GM23338 (cell line): ENCODE measurements around the gene RPS6KC1. TPM values are rescaled to one million over a fixed set of nuclear protein-coding genes. Genes with fewer than 3 reads are reported as not detected.

Experiments
- ATAC-seq: fragments of 200-7000 bp; cut with Tn5 transposase; 3 replicates; pipeline ENCODE4 v1.9.1; 2020
- DNase-seq: peaks from one replicate; pipeline ENCODE4 v3.0.0-alpha.2; 2015; ENCODE audit warnings: low spot score
- H2AFZ ChIP-seq: fragments of 200-600 bp; sonication (generic); 2 replicates; pipeline ENCODE4 v1.8.0; 2016; ENCODE audit warnings: antibody characterized with exemption, mild to moderate bottlenecking, moderate library complexity
- H3F3A ChIP-seq: fragments of 200-600 bp; sonication (generic); replicated peaks from 2 replicates; pipeline ENCODE4 v1.8.0; 2017; ENCODE audit warnings: antibody characterized with exemption, mixed run types, low read depth
- H3K27ac ChIP-seq: fragments of 200-600 bp; sonication (generic); 2 replicates; pipeline ENCODE4 v1.6.1; 2016; ENCODE audit warnings: low read depth
- H3K27me3 ChIP-seq: fragments of 200-600 bp; sonication (generic); 2 replicates; pipeline ENCODE4 v1.8.0; 2016; ENCODE audit warnings: mild to moderate bottlenecking, mixed run types, moderate library complexity; ENCODE audit not compliant: insufficient read depth
- H3K36me3 ChIP-seq: fragments of 200-600 bp; sonication (generic); 2 replicates; pipeline ENCODE4 v1.8.0; 2016; ENCODE audit warnings: mild to moderate bottlenecking; ENCODE audit not compliant: insufficient read depth
- H3K4me1 ChIP-seq: fragments of 200-600 bp; sonication (generic); 2 replicates; pipeline ENCODE4 v1.8.0; 2016; ENCODE audit warnings: mild to moderate bottlenecking, moderate library complexity; ENCODE audit not compliant: insufficient read depth
- H3K4me2 ChIP-seq: fragments of 200-600 bp; sonication (generic); 2 replicates; pipeline ENCODE4 v1.7.1; 2017; ENCODE audit warnings: mixed run types
- H3K4me3 ChIP-seq: fragments of 200-600 bp; sonication (generic); 2 replicates; pipeline ENCODE4 v1.6.1; 2016; ENCODE audit warnings: mixed run types
- H3K79me2 ChIP-seq: fragments of 200-600 bp; sonication (generic); replicated peaks from 2 replicates; pipeline ENCODE4 v1.8.0; 2017; ENCODE audit warnings: mild to moderate bottlenecking; ENCODE audit not compliant: insufficient read depth
- H3K9me2 ChIP-seq: fragments of 200-600 bp; sonication (generic); 2 replicates; pipeline ENCODE4 v1.8.0; 2017; ENCODE audit not compliant: insufficient read depth
- H4K20me1 ChIP-seq: fragments of 200-600 bp; sonication (generic); replicated peaks from 2 replicates; pipeline ENCODE4 v1.8.0; 2017; ENCODE audit warnings: mild to moderate bottlenecking; ENCODE audit not compliant: insufficient read depth
- H3K27ac Mint-ChIP-seq: 2 replicates; pipeline ENCODE4 v1.8.0; 2020; ENCODE audit warnings: inconsistent platforms, mild to moderate bottlenecking, moderate library complexity, mixed read lengths
- H3K27me3 Mint-ChIP-seq: 3 replicates; pipeline ENCODE4 v1.8.0; 2022; ENCODE audit warnings: low read depth, mild to moderate bottlenecking, moderate library complexity, mixed read lengths, inconsistent platforms; ENCODE audit not compliant: insufficient read depth, poor library complexity
- H3K36me3 Mint-ChIP-seq: 3 replicates; pipeline ENCODE4 v1.8.0; 2021; ENCODE audit warnings: low read depth, mild to moderate bottlenecking, inconsistent platforms, moderate library complexity, mixed read lengths
- H3K4me1 Mint-ChIP-seq: 3 replicates; pipeline ENCODE4 v1.8.0; 2020; ENCODE audit warnings: mild to moderate bottlenecking, inconsistent platforms, mixed read lengths
- H3K4me3 Mint-ChIP-seq: 3 replicates; pipeline ENCODE4 v1.8.0; 2021; ENCODE audit warnings: moderate library complexity, mild to moderate bottlenecking, inconsistent platforms, mixed read lengths
- H3K9me3 Mint-ChIP-seq: 3 replicates; pipeline ENCODE4 v1.8.0; 2020; ENCODE audit warnings: moderate library complexity, mild to moderate bottlenecking, inconsistent platforms, mixed read lengths
- CREB1 ChIP-seq: fragments of 250-450 bp; sonication (Bioruptor Pico); IDR thresholded peaks from 2 replicates; pipeline ENCODE4 v1.5.0; 2020; ENCODE audit warnings: low read depth, mild to moderate bottlenecking, moderate library complexity
- CTCF ChIP-seq, 2 experiments: fragments of 200-600 bp in 1 of 2; sonication (generic) in 1 of 2; conservative IDR thresholded peaks; 2 replicates each; pipeline versions ENCODE4 v1.5.1 to v1.6.1; 2016 to 2017; ENCODE audit warnings: antibody characterized with exemption in 2 of 2, low read depth in 2 of 2, mild to moderate bottlenecking in 2 of 2, moderate library complexity in 1 of 2
- ETS1 ChIP-seq: IDR thresholded peaks from 2 replicates; pipeline ENCODE4 v1.6.1; 2016; ENCODE audit warnings: antibody characterized with exemption
- EZH2 ChIP-seq: fragments of 200-600 bp; sonication (generic); IDR thresholded peaks from one replicate; pipeline ENCODE4 v1.8.0; 2017; ENCODE audit warnings: antibody characterized with exemption, mild to moderate bottlenecking, low read depth; ENCODE audit not compliant: unreplicated experiment
- JUNB ChIP-seq: IDR thresholded peaks from one replicate; pipeline ENCODE4 v1.6.1; 2016; ENCODE audit warnings: antibody characterized with exemption; ENCODE audit not compliant: unreplicated experiment
- NANOG ChIP-seq: IDR thresholded peaks from 2 replicates; pipeline ENCODE4 v1.6.1; 2016; ENCODE audit warnings: antibody characterized with exemption, borderline replicate concordance
- POLR2AphosphoS5 ChIP-seq: IDR thresholded peaks from 2 replicates; pipeline ENCODE4 v1.6.1; 2016; ENCODE audit warnings: antibody characterized with exemption, low read depth
- ZNF331 ChIP-seq: fragments of 250-450 bp; sonication (Bioruptor Pico); IDR thresholded peaks from 2 replicates; pipeline ENCODE4 v1.5.0; 2020; ENCODE audit warnings: low read depth, mild to moderate bottlenecking, moderate library complexity
- polyA plus RNA-seq: library from polyadenylated mRNA; unstranded; fragments of >200 nt; fragmentation: Nextera tagmentation; extraction: Ambion mirVana; gene quantifications from 2 replicates; pipeline ENCODE4 v1.2.1, GENCODE V29; 2016
- total RNA-seq: library from RNA; depleted of rRNA; stranded (reverse); fragments of >200 nt; shearing (Covaris generic); gene quantifications from 2 replicates; pipeline ENCODE4 v1.2.3, GENCODE V29; 2014

The RPS6KC1 gene
- total and polyA plus RNA-seq, 2 experiments from 2014 or later = 7.9 to 24.9 TPM

GRCh38 chr1:213284626-213285025 is 233.6 kb downstream of the RPS6KC1 start:
- no peak overlapping the region for H3K27ac Mint-ChIP-seq
- peaks cover 2% of the 10 kb centered on the region for H3K27me3 Mint-ChIP-seq
- no peaks in the 10 kb centered on the region for H3F3A ChIP-seq
- H3K36me3 Mint-ChIP-seq = peaks cover 4% of the 10 kb centered on the region; the same call in 2 of the 3 replicates
- H3K4me1 Mint-ChIP-seq = peaks cover 22% of the 10 kb centered on the region
- no peak overlapping the region for H3K4me3 Mint-ChIP-seq
- no peak overlapping the region for H3K4me2 ChIP-seq
- H2AFZ ChIP-seq = no peak overlapping the region
- no peak for DNase-seq
- H4K20me1 ChIP-seq = no peaks in the 10 kb centered on the region
- TF ChIP-seq ZNF331 (CRISPR knock-in tag) (no peak), POLR2AphosphoS5 (no peak), JUNB (no peak), CREB1 (no peak), NANOG (no peak), ETS1 (no peak), EZH2 (no peak)
- ATAC-seq = no peak
- H3K4me3 ChIP-seq = no peak overlapping the region
- no peaks in the 10 kb centered on the region for H3K79me2 ChIP-seq
- peaks cover 13% of the 10 kb centered on the region; the same call in 1 of the 2 replicates for H3K4me1 ChIP-seq
- no peaks in the 10 kb centered on the region for H3K27me3 ChIP-seq
- no peaks in the 10 kb centered on the region for H3K36me3 ChIP-seq
- no peak overlapping the region for H3K27ac ChIP-seq
- no peaks in the 10 kb centered on the region for H3K9me3 Mint-ChIP-seq
- H3K9me2 ChIP-seq = peaks cover 5% of the 10 kb centered on the region; the same call in 1 of the 2 replicates

- peaks cover 15% of the 10 kb centered on the region for H3K4me1 Mint-ChIP-seq
- H3K4me3 Mint-ChIP-seq = no peak overlapping the region
- TF ChIP-seq ETS1 (no peak), CTCF (conservative IDR thresholded peaks at IDR 0.05; ENCODE audit: low read depth in 2 of 2) (peak; percentile 37 to 54)
- no peak overlapping the region for H3K27ac ChIP-seq
- no peak overlapping the region for H2AFZ ChIP-seq
- H3K79me2 ChIP-seq = no peaks in the 10 kb centered on the region
- peaks cover under 1% of the 10 kb centered on the region for H3K27me3 Mint-ChIP-seq
- H3K4me1 ChIP-seq = peaks cover 13% of the 10 kb centered on the region; the same call in 1 of the 2 replicates
- peaks cover 4% of the 10 kb centered on the region; the same call in 2 of the 3 replicates for H3K36me3 Mint-ChIP-seq
- H4K20me1 ChIP-seq = no peaks in the 10 kb centered on the region
- ATAC-seq (no peak), DNase-seq (no peak)
- H3K4me3 ChIP-seq = no peak overlapping the region
- peaks cover 5% of the 10 kb centered on the region; the same call in 1 of the 2 replicates for H3K9me2 ChIP-seq
- no peaks in the 10 kb centered on the region for H3K9me3 Mint-ChIP-seq
- no peaks in the 10 kb centered on the region for H3K36me3 ChIP-seq
- H3F3A ChIP-seq = no peaks in the 10 kb centered on the region
- no peaks in the 10 kb centered on the region for H3K27me3 ChIP-seq
- no peak overlapping the region for H3K4me2 ChIP-seq
- H3K27ac Mint-ChIP-seq = no peak overlapping the region
These were observed 235.2 kb downstream of the RPS6KC1 start for GRCh38 chr1:213286235-213286634.
